ENCODE results near the gene RASAL2. TPM values are rescaled to one million over a fixed set of nuclear protein-coding genes. Genes with fewer than 3 reads are reported as not detected.

The RASAL2 gene
- total and polyA plus RNA-seq, 2 of the 4 experiments (the other 2 are of a cell fraction): 13.1 to 20.6 TPM

GRCh38 chr1:178065250-178065649, 28.7 kb upstream of the RASAL2 start:
- WGBS, 2 experiments (ENCODE audit: extremely low coverage in 2 of 2, insufficient read length in 1 of 2): no CpG with 5 or more reads among the region's 3 CpGs
- no peak overlapping the region for H2BK5ac ChIP-seq (ENCODE audit: low read depth, low read length, poor library complexity, severe bottlenecking)

More at GRCh38 chr1:178065250-178065649, 28.7 kb upstream of the RASAL2 start:
- no peak overlapping the region for H3K4me2 ChIP-seq (ENCODE audit: low read depth, low read length)
- POLR2A ChIA-PET (ENCODE audit: unreplicated experiment): no interaction called here
- dilution Hi-C loops (cut with HindIII; ENCODE audit: low sequenced_read_pairs, unreplicated experiment) (no loop called here), in situ Hi-C loops (cut with MboI; ENCODE audit: low sequenced_read_pairs) (no loop called here), intact Hi-C loops (cut with micrococcal nuclease) (no loop called here)
- BruUV-seq (replicated peaks): no TSS peak
- no peak for TF ChIP-seq MAFK (IDR thresholded peaks at IDR 0.05; ENCODE audit: low read depth, low read length)
- no peak for TF ChIP-seq CEBPB (IDR thresholded peaks at IDR 0.05; ENCODE audit: low read depth, low read length)
- TF ChIP-seq FOS (IDR thresholded peaks at IDR 0.05; ENCODE audit: low read depth, low read length): no peak
- TF ChIP-seq SMC3 (IDR thresholded peaks at IDR 0.05; ENCODE audit: low read depth, low read length): no peak
- no peak for TF ChIP-seq MAZ (IDR thresholded peaks at IDR 0.05; ENCODE audit: borderline replicate concordance, low read depth, low read length)
- TF ChIP-seq RAD21 (IDR thresholded peaks at IDR 0.05; ENCODE audit: low read length): no peak
- no peak for TF ChIP-seq POLR2A (IDR thresholded peaks at IDR 0.05; ENCODE audit: low read depth, low read length)
- TF ChIP-seq USF2 (IDR thresholded peaks at IDR 0.05; ENCODE audit: low read depth, low read length): no peak
- TF ChIP-seq ELK1 (IDR thresholded peaks at IDR 0.05; ENCODE audit: borderline replicate concordance, low read depth, low read length): no peak
- TF ChIP-seq CTCF (conservative IDR thresholded peaks at IDR 0.05; ENCODE audit: low read depth, low read length): no peak
- TF ChIP-seq RCOR1 (IDR thresholded peaks at IDR 0.05; ENCODE audit: insufficient replicate concordance, low read length): no peak
- no peaks in the 10 kb centered on the region for H4K20me1 ChIP-seq (ENCODE audit: insufficient read depth, low read length)
- no peak overlapping the region for H4K91ac ChIP-seq (ENCODE audit: insufficient read depth, low read depth, low read length)
- H3K27me3 ChIP-seq (ENCODE audit: control insufficient read depth, insufficient read depth, low read length): no peaks in the 10 kb centered on the region
- CTCF ChIA-PET: no interaction called here
- no peak overlapping the region for H3K4ac ChIP-seq (ENCODE audit: low read depth, low read length)
- H3K79me1 ChIP-seq (ENCODE audit: low read depth in 1 of 2, low read length in 2 of 2): no peaks in the 10 kb centered on the region
- no peak overlapping the region for H2AK5ac ChIP-seq (ENCODE audit: low read depth, low read length)
- H3K9ac ChIP-seq (ENCODE audit: low read depth, low read length): no peak overlapping the region
- H3K4me1 ChIP-seq (ENCODE audit: control insufficient read depth, insufficient read depth, low read length): peaks cover 6% of the 10 kb centered on the region
- no peak overlapping the region for H3K4me3 ChIP-seq (ENCODE audit: insufficient read depth, low read depth, low read length)
- no peak overlapping the region for H2BK15ac ChIP-seq (ENCODE audit: low read depth, low read length)
- ATAC-seq (ENCODE audit: low read depth) (no peak), DNase-seq (no peak)
- no peaks in the 10 kb centered on the region for H3K9me3 ChIP-seq (ENCODE audit: control insufficient read depth, insufficient read depth, low read length)
- H3K56ac ChIP-seq (ENCODE audit: extremely low read depth, insufficient read depth, low read length): no peak overlapping the region
- no peak overlapping the region for H4K8ac ChIP-seq (ENCODE audit: low read depth in 2 of 2, low read length in 2 of 2)
- H2BK20ac ChIP-seq (ENCODE audit: low read depth, low read length): no peak overlapping the region
- H3K36me3 ChIP-seq (ENCODE audit: control insufficient read depth, insufficient read depth, low read length): no peaks in the 10 kb centered on the region
- H2AK9ac ChIP-seq (replicated peaks; ENCODE audit: low read depth, low read length, poor library complexity): no peak overlapping the region
- no peak overlapping the region for H3K18ac ChIP-seq (ENCODE audit: low read depth, low read length)
- no peak overlapping the region for H3K14ac ChIP-seq (replicated peaks; ENCODE audit: low read depth, low read length)
- H2BK120ac ChIP-seq (ENCODE audit: low read depth, low read length): no peak overlapping the region
- H3K23ac ChIP-seq (ENCODE audit: low read depth, low read length): no peak overlapping the region
- H3K27ac ChIP-seq (ENCODE audit: insufficient read depth, low read length): no peak overlapping the region
- H3K9me1 ChIP-seq (ENCODE audit: insufficient read depth, low read length): 0 out of 2 replicates have a peak, but pooled peaks cover 2% of the 10 kb centered on the region
- no peak overlapping the region for H4K5ac ChIP-seq (ENCODE audit: low read depth, low read length)
- H2AFZ ChIP-seq (replicated peaks; ENCODE audit: low read length, poor library complexity): no peak overlapping the region
